Kidney epithelial cell (primary cell): ENCODE measurements around the gene SLC39A9. TPM values are rescaled to one million over a fixed set of nuclear protein-coding genes. Genes with fewer than 3 reads are reported as not detected.

Experiments used
- DNase-seq: peaks from one replicate; pipeline ENCODE4 v3.0.0-alpha.2; 2010; ENCODE audit warnings: low read depth
- H3K27me3 ChIP-seq: 2 replicates; pipeline ENCODE4 v1.6.0; 2011; ENCODE audit warnings: low read length; ENCODE audit not compliant: control insufficient read depth, insufficient read depth
- H3K36me3 ChIP-seq: 2 replicates; pipeline ENCODE4 v1.5.1; 2011; ENCODE audit warnings: low read length; ENCODE audit not compliant: control insufficient read depth, insufficient read depth
- H3K4me3 ChIP-seq: 2 replicates; pipeline ENCODE4 v1.5.1; 2011; ENCODE audit warnings: low read depth, mild to moderate bottlenecking, control low read depth, low read length
- CTCF ChIP-seq: IDR thresholded peaks from 2 replicates; pipeline ENCODE4 v1.5.1; 2011; ENCODE audit warnings: mild to moderate bottlenecking, moderate library complexity, low read length, control low read depth, inconsistent platforms; ENCODE audit not compliant: insufficient read depth, poor library complexity, severe bottlenecking
- total RNA-seq: library from RNA; depleted of rRNA; stranded (reverse); fragments of >200 nt; gene quantifications from 2 replicates; pipeline ENCODE4 v1.2.3, GENCODE V29; 2015

The SLC39A9 gene
- total RNA-seq, 1 donor from 2014 or later: 82.8 TPM

- DNase-seq: no peak
- H3K27me3 ChIP-seq: no peaks in the 10 kb centered on the region
- no peaks in the 10 kb centered on the region for H3K36me3 ChIP-seq
- H3K4me3 ChIP-seq: peak overlapping the region; percentile 73
- no peak for TF ChIP-seq CTCF
Measured at GRCh38 chr14:69399750-69400149, 1.3 kb downstream of the SLC39A9 start.

GRCh38 chr14:69400154-69400553, 1.7 kb downstream of the SLC39A9 start:
- Histone ChIP-seq H3K27me3 (no peaks in the 10 kb centered on the region), H3K36me3 (no peaks in the 10 kb centered on the region), H3K4me3 (peak overlapping the region; percentile 73)
- no peak for TF ChIP-seq CTCF
- no peak for DNase-seq

- DNase-seq: no peak
- Histone ChIP-seq H3K27me3 (no peaks in the 10 kb centered on the region), H3K4me3 (no peak overlapping the region), H3K36me3 (no peaks in the 10 kb centered on the region)
- no peak for TF ChIP-seq CTCF
Measured at GRCh38 chr14:69401841-69402240, 3.3 kb downstream of the SLC39A9 start.

- DNase-seq: no peak
- Histone ChIP-seq H3K4me3 (no peak overlapping the region), H3K36me3 (no peaks in the 10 kb centered on the region), H3K27me3 (no peaks in the 10 kb centered on the region)
- TF ChIP-seq CTCF: no peak
Measured at GRCh38 chr14:69404478-69404877, 6.0 kb downstream of the SLC39A9 start.

- TF ChIP-seq CTCF: no peak
- no peak for DNase-seq
- no peaks in the 10 kb centered on the region for H3K27me3 ChIP-seq
- no peaks in the 10 kb centered on the region for H3K36me3 ChIP-seq
- H3K4me3 ChIP-seq: no peak overlapping the region
Measured at GRCh38 chr14:69404883-69405282, 6.4 kb downstream of the SLC39A9 start.

- TF ChIP-seq CTCF: no peak
- no peak overlapping the region for H3K4me3 ChIP-seq
- DNase-seq: no peak
- no peaks in the 10 kb centered on the region for H3K27me3 ChIP-seq
- H3K36me3 ChIP-seq: no peaks in the 10 kb centered on the region
Measured at GRCh38 chr14:69405762-69406161, 7.3 kb downstream of the SLC39A9 start.
